Germinal center (tissue), 1 donor: ENCODE results near the gene NPIPA1.
"Not testable (repeated sequence)": the region's sequence is repeated elsewhere in the genome, so short reads cannot be mapped to it uniquely, and the experiment has no call there.

ENCODE experiments used
- DNase-seq: peaks from one replicate; pipeline ENCODE4 v3.0.0; 2012; ENCODE audit warnings: mixed read lengths, low spot score

Gene NPIPA1

DNA sequence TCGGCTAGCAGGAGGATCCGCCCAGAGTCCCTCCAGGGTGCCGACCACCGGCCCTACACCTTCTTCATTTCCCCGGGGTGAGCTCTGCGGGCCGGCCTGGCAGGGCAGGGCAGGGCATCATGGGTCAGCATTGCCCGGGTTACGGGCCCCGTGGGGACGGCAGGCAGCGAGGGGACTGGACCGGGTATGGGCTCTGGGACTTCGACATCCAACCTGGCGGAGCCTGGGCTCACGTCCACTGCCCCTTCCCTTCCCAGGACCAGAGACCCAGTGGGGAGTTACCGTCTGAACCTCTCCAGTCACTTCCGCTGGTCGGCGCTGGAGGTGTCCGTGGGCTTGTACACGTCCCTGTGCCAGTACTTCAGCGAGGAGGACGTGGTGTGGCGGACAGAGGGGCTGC is 7.0 kb upstream of the NPIPA1 start:
- not testable (repeated sequence) for DNase-seq

DNA sequence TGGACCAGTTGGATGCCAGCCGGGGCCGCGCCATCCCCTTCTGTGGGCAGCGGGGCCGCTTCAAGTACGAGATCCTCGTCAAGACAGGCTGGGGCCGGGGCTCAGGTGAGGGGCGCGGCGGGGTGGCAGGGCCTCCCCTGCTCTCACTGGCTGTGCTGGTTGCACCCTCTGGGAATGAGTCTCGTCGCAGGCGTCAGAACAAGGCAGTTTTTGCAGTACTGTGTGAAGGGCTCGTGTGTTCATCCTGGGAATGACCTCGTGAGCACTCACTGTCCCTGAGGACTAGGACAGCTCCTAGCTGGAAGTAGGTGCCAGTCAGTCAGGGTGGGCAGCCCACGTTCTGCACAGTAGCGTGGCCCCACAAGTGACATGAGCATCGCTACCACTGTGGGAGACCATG is 6.3 kb upstream of the NPIPA1 start:
- DNase-seq: not testable (repeated sequence)

DNA sequence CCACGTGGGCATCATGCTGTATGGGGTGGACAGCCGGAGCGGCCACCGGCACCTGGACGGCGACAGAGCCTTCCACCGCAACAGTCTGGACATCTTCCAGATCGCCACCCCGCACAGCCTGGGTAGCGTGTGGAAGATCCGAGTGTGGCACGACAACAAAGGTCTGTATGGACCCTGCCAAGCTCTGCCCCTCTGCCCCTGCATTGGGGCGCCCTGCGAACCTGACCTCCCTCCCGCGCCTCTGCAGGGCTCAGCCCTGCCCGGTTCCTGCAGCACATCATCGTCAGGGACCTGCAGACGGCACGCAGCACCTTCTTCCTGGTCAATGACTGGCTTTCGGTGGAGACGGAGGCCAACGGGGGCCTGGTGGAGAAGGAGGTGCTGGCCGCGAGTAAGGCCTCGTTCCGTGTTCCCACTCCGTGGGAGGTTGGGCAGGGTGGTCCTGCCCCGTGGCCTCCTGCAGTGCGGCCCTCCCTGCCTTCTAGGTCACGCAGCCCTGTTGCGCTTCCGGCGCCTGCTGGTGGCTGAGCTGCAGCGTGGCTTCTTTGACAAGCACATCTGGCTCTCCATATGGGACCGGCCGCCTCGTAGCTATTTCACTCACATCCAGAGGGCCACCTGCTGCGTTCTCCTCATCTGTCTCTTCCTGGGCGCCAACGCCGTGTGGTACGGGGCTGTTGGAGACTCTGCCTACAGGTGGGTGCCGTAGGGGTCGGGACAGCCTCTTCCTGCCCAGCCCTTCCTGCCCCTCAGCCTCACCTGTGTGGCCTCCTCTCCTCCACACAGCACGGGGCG is 4.5 kb upstream of the NPIPA1 start:
- DNase-seq: not testable (repeated sequence)

DNA sequence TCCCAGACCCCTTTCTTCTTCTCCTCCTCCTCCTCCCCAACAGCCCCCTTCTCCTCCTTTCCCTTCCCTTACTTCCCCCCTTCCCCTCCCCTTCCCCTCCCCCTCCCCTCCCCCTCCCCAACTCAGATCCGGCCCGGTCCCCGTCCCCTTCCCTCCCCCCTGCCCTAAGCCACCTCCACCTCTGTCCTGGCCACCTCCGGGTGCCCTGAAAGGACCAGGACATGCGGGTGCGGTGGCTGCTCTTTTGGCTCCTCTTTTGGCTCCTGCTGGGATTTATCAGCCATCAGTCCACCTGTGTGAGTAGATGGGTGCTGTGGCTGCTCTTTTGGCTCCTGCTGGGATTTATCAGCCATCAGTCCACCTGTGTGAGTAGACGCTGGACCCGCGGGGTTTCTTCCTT is 751 bp downstream of the NPIPA1 start:
- not testable (repeated sequence) for DNase-seq

DNA sequence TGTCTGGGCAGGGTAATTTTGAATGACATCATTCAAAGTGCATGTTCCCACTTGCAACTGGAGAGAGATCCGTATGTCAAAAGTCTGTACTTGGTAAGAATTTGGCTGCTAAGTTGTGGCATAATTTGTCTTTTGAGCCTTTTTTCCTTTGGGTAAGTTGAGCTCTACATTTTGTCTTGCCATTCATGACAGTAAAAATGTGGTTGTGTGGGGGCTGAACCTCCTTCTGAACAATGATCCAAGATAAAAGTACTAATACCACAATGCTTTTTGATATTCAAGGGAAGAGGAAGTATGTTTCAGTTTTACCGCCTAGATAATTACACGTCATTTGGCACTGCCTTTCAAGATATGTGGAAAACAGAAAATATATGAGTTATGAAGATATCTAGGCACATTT is 5.4 kb downstream of the NPIPA1 start:
- not testable (repeated sequence) for DNase-seq

DNA sequence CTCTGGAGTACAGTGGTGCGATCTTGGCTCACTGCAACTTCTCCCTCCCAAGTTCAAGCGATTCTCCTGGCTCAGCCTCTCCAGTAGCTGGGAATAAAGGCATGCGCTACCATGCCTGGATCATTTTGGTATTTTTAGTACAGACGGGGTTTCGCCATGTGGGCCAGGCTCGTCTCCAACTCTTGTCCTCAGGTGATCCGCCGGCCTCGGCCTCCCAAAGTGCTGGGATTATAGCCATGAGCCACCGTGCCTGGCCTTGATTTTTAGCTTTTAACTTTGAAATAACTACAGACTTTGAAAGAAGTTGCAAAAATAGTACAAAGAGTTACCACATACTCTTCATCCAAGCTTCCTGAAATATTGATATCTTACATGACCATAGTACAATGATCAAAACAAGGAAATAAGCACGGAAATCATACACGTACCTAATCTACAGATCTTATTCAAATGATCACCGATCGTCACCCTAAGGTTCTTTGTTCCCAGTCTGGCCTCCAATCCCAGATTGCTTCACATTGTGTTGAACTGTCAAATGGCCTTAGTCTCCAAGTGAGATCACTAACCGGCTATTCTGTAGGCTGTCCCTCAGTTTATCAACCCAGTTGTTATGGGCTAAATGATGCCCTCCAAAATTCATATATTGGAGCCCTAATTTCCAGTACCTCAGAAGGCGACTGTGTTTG is 18.4 kb downstream of the NPIPA1 start:
- DNase-seq: no peak

DNA sequence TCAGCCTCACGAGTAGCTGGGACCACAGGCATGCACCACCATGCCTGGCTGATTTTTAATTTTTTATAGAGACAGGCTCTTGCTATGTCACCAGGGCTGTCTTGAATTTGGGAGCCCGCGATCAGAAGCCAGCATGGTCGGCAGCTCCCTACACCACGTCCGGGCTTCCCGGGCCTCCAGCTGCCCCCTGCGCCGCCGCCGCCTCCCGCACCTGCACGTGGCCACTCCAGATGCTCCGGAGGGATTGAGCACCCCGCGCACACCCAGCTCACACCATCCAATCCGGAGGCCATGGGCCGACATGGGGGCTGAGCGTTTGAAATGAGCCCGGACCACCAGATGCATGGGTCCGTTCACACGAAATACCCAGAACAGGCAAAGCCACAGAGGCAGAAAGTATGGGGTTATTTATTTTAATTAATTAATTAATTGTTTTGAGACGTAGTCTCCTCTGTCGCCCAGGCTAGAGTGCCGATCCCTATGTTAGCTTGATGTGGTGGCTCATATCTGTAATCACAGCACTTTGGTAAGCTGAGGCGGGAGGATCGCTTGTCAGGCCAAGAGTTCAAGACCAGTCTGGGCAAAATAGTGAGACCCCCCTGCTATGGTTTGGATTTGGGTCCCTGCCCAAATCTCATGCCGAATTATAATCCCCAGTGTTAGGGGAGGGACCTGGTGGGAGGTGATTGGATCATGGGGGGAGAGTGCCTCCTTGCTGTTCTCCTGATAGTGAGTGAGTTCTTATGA is 20.5 kb downstream of the NPIPA1 start:
- no peak for DNase-seq

DNA sequence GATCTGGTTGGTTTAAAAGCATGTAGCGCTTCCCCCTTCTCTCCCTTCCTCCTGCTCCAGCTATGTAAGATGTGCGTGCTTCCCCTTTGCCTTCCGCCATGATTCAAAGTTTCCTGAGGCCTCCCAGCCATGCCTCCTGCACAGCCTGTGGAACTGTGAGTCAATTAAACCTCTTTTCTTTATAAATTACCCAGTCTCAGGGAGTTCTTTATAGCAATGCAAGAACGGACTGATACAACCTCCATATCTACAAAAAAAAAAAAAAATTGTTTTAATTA is 21.0 kb downstream of the NPIPA1 start:
- no peak for DNase-seq

DNA sequence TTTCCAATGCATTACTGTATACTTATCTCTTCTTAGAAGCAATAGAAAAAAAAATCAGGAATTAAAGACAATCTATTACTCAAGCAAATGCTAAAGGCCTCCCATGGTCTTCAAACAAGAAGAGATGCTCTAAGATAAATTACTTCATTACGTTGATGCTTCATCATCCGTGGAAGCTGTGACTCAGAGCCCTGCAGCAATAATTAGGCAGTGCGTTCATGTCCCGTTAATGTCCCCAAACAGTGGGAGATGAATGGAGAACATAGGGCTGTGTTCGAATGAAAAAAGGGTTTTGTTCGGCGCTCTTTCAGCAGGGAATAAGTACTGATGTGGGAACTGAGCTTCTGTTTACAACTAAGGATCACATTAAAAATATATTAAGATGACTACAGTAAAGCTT is 21.7 kb downstream of the NPIPA1 start:
- DNase-seq: no peak

DNA sequence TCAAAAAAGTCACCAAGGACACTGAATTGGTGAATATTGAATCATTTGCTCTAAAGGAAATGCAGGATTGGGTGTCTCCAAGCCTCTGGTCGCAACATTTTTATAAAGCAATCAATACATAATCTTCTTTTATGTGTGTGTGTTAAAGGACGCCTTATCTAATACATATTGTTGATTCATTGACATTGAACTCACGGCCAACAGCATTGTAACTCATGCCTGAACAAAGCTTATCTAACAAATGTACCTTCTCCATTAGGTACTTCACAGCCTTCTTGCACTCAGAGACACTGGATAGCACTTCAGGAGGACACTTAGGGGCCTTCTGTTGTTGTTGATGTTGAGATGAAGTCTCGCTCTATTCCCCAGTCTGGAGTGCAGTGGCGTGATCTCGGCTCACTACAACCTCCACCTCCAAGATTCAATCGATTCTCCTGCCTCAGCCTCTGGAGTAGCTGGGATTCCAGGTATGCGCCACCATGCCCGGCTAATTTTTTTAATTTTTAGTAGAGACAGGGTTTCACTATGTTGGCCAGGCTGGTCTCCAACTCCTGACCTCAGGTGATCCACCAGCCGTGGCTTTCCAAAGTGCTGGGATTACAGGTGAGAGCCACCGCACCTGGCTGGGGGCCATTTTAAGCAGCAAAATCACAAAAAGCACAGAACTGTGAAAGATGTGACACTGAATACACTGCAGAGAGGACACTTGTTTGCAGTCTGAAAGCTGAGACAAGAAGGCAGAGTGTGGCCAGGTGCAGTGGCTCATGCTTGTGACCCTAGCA is 24.4 kb downstream of the NPIPA1 start:
- DNase-seq: no peak

DNA sequence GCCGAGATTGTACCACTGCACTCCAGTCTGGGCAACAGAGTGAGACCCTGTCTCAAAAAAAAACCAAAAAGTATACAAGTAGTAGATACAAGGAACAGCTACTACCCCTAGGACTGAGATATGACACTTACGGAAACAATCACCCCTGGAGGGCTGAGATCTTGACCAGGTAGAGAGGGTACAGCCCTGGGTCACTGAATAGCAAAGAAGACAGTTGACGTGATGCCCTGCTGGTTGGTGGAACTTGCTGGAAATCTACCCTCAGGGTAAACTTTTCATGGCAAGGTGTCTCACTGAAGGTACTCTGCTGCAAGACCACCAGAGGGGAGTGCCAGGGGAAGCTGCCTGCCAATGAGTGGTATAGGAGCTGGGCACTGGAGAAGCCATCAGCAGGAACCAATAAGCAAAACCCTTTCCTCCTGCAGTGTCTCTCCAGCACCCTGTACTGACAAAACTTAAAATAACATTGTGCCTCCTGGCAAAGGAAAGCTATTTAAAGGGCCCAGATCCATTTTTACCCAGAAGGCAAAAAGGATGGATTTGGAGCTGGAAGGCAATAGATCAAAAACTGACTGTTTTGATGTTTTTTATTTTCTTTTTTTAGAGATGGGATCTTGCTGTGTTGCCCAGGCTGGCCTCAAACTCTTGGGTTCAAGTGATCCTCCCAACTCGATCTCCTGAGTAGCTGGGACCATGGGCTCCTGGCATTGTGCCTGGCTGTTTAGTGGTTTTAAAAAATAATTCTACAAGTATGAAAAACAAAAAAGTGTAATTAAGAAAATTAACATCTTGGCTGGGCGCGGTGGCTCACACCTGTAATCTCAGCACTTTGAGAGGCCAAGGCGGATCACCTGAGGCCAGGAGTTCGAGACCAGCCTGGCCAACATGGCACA is 26.3 kb downstream of the NPIPA1 start:
- DNase-seq: no peak

DNA sequence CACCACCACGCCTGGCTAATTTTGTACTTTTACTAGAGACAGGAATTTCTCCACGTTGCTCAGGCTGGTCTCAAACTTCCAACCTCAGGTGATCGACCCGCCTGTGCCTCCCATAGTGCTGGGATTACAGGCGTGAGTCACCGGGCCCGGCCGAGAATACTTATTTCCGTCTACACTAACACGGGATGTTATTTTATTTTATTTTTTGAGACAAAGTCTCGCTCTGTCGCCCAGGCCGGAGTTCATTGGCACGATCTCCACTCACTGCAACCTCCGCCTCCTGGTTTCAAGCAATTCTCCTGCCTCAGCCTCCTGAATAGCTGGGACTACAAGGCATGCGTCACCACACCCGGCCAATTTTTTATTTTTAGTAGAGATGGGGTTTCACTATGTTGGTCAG is 28.1 kb downstream of the NPIPA1 start:
- DNase-seq: no peak

DNA sequence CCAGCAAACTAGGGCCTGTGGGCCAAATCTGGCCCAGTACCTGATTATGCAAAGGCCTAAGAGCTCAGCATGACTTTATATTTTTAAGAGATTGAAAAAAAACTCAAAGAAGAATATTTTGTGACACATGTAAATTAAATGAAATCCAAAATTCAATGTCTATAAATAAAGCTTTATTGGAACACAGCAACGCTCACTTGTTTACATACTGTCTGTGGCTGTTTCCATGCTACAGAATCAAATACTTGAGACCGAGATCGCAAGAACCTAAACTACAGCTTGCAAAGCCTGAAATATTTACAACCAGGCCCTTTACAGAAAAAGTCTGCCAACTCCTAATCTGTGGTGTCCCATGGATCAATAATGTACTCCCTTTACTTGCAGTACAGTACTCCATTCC is 32.6 kb downstream of the NPIPA1 start:
- DNase-seq: not testable (repeated sequence)

DNA sequence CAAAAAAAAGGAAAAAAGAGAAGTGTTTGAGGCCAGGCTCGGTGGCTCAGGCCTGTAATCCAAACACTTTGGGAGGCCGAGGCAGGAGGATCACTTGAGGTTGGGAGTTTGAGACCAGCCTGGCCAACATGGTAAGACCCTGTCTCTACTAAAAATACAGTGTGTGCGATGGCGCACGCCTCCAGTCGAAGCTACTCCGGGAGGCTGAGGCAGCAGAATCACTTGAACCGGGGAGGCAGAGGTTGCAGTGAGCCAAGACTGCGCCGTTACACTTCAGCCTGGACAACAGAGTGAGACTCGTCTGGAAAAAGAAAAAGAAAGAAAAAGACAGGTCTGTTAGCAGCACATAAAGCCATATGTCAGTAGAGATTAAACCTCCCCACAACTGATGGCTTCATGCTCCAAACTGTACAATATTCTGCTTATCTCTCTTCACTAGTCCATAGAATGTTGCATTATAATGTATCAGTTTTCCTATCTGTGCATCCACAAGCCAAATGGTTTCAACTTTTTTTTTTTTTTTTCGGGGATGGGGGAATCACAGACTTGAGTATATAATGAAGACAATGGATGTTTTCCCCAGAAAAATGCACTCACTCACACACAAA is 34.5 kb downstream of the NPIPA1 start:
- not testable (repeated sequence) for DNase-seq

DNA sequence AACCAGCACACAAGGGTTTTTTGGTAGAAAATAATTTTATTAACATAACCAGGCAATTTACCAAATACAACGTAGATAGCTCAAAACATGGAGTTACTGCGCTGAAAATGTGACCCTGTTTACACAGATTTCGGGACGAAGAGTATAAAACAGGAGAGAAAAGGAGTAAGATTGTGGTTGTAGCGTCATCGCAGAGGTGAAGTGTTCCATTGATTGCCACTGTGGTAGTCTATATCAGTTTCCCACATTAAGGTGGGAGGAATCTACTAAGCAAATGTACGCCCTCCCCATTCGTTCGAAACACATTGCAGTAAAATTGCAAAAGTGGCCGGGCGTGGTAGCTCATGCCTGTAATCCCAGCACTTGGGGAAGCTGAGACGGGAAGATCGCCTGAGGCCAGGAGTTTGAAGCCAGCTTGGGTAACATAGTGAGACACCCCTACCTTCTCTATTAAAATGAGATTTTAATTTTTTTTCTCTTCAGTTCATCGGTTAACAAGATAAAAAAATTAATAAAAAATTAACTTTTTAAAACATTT is 36.6 kb downstream of the NPIPA1 start:
- not testable (repeated sequence) for DNase-seq

DNA sequence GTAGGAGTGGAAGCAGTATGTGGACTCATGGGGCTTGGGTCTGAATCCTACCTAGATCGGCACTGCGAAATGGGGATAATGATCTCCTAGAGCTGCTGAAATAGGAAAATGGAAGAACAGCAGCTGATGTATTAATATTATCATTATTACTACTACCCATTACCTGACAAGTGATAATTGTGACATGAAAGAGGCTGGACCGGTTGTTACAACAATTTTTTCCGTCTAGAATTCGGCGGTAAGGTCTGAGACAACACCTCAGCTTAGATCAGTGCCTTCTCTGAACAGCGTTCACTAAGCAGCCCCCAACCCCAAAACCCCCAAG is 37.0 kb downstream of the NPIPA1 start:
- not testable (repeated sequence) for DNase-seq

DNA sequence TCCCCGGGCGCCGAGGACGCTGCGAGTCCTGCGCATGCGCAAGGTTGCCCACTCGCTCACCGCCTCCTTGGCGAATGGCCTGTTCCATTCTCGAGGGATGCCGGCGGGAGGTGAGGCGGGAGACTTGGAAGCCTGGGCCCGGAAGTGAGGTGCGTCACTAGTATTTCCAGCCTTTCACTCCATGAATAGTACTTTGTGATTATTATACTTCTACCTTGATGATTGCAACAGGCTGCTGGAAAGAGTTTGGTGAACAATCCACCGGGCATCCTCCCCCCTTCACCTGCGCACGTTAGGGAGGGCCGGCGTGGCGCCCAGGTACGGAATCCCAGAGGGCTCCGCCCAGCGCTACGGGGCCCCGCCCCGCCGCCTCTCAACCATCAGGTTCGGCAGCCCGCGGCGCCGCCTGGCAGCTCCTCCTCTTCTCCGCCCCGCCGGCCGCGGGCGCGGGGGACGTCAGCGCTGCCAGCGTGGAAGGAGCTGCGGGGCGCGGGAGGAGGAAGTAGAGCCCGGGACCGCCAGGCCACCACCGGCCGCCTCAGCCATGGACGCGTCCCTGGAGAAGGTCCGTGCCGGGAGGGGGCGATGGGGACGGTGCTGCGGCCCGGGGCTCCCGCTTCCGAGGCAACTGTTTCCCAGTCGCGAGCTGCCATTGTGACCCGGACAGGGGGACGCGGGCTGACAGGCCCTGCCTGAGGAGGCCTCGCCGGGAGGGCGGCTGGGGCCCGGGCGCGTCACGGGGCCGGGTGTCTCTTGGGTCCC is 37.6 kb downstream of the NPIPA1 start, which contains the start of gene PDXDC1:
TSS of gene PDXDC1 (plus strand) at position 371 of the 762 bp plus-strand sequence. CDS start at position 545, 174 bp downstream.
- peak; percentile 97 for DNase-seq

DNA sequence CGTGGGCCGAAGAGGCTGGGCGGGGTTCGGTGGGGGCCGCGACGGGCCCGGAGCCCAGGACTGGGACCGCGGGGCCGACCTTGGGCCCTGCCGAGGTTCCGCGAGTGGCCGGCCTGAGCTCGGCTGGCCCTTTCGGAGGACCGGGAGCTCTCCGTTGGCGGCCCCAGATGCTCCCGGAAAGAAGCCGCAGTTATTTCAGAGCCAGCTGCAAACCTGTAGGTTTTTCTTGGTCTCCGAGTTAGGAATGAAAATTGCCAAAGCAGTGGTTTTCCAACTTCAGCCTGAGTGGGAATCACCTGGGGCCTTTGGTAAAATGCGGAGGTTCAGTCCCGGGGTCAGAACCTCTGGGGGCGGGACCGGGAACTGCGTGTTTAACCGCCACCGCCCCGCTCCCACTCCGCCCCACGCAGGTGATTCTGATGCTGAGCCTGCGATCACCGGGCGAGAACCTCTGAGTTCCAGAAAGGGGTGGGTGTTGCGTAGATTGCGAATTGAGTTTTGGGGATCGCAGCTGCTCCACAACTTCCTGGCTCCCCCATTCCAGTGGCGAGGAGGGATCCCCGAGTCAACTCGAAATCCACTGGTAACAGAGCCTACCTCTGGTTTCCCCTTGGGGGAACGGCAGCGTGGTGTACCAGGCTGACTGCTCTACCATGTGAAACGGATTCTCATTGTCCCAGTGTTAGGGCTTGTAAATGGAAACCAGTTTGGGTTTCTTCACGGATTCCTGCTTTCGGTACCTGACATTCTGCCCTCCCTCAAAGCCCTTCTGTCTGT is 38.4 kb downstream of the NPIPA1 start:
- DNase-seq: not testable (repeated sequence)
